CD8-positive, alpha-beta memory T cell (primary cell): ENCODE data around the gene BICD2. TPM values are rescaled to one million over a fixed set of nuclear protein-coding genes. Genes with fewer than 3 reads are reported as not detected.
"Not testable (repeated sequence)": the region's sequence is repeated elsewhere in the genome, so short reads cannot be mapped to it uniquely, and the experiment has no call there.

ENCODE experiments used
- CTCF ChIA-PET: fragments of 350-600 bp; sonication (Branson Sonifier 250); formaldehyde crosslinking; loops from one replicate; lab custom pipeline; 2021; ENCODE audit warnings: antibody characterized with exemption; lab: Charles Lee
- POLR2A ChIA-PET: fragments of 350-600 bp; sonication (Branson Sonifier 250); formaldehyde crosslinking; loops from one replicate; lab custom pipeline; 2021; ENCODE audit warnings: antibody characterized with exemption; lab: Charles Lee
- DNase-seq, 5 donors: peaks; one replicate each; pipeline versions ENCODE4 v3.0.0 to v3.0.0-alpha.2; 2020 to 2022; ENCODE audit warnings: mixed read lengths in 1 of 5
- H3K27ac ChIP-seq: one replicate; pipeline ENCODE4 v1.7.0; 2013; ENCODE audit warnings: low read depth, mild to moderate bottlenecking, low read length, moderate library complexity
- H3K27me3 ChIP-seq: 2 replicates; pipeline ENCODE4 v1.7.0; 2013; ENCODE audit warnings: low read length, mild to moderate bottlenecking; ENCODE audit not compliant: insufficient read depth, poor library complexity, severe bottlenecking
- H3K36me3 ChIP-seq: 2 replicates; pipeline ENCODE4 v1.7.0; 2013; ENCODE audit warnings: mild to moderate bottlenecking, low read length, moderate library complexity; ENCODE audit not compliant: insufficient read depth
- H3K4me1 ChIP-seq: 2 replicates; pipeline ENCODE4 v1.7.0; 2013; ENCODE audit warnings: mild to moderate bottlenecking, low read length, moderate library complexity; ENCODE audit not compliant: insufficient read depth
- H3K4me3 ChIP-seq: 2 replicates; pipeline ENCODE4 v1.7.0; 2013; ENCODE audit warnings: mild to moderate bottlenecking, low read length
- H3K9me3 ChIP-seq: 2 replicates; pipeline ENCODE4 v1.7.0; 2013; ENCODE audit warnings: mild to moderate bottlenecking, low read length
- H3K27ac Mint-ChIP-seq, 8 donors: one replicate each; pipeline ENCODE4 v1.8.0; 2020 to 2021; ENCODE audit warnings: mixed read lengths in 8 of 8, mild to moderate bottlenecking in 6 of 8, inconsistent platforms in 3 of 8, moderate library complexity in 3 of 8
- H3K27me3 Mint-ChIP-seq, 2 donors: one replicate each; pipeline ENCODE4 v1.8.0; 2020 to 2021; ENCODE audit warnings: mixed read lengths in 2 of 2, mild to moderate bottlenecking in 1 of 2, moderate library complexity in 1 of 2
- H3K36me3 Mint-ChIP-seq, 3 donors: one replicate each; pipeline ENCODE4 v1.8.0; 2020 to 2021; ENCODE audit warnings: mixed read lengths in 3 of 3, inconsistent platforms in 1 of 3, mild to moderate bottlenecking in 1 of 3
- H3K4me1 Mint-ChIP-seq, 3 donors: one replicate each; pipeline ENCODE4 v1.8.0; 2020 to 2021; ENCODE audit warnings: mixed read lengths in 3 of 3, inconsistent platforms in 1 of 3, mild to moderate bottlenecking in 1 of 3
- H3K4me3 Mint-ChIP-seq, 7 donors: one replicate each; pipeline ENCODE4 v1.8.0; 2020 to 2021; ENCODE audit warnings: mixed read lengths in 7 of 7, mild to moderate bottlenecking in 6 of 7, moderate library complexity in 4 of 7, inconsistent platforms in 2 of 7
- H3K9me3 Mint-ChIP-seq, 5 donors: one replicate each; pipeline ENCODE4 v1.8.0; 2020 to 2022; ENCODE audit warnings: mixed read lengths in 5 of 5, mild to moderate bottlenecking in 3 of 5, moderate library complexity in 2 of 5, inconsistent platforms in 1 of 5
- polyA plus RNA-seq: library from polyadenylated mRNA; unstranded; fragments of 300-500 nt; fragmentation: Illumina TruSeq; gene quantifications from one replicate; pipeline ENCODE4 v1.2.3, GENCODE V29; 2021
- total RNA-seq, 2 experiments: library from RNA; stranded (reverse); gene quantifications; one replicate each; pipeline ENCODE4 v1.2.3, GENCODE V29; 2021

BICD2 gene
- total and polyA plus RNA-seq, 3 experiments from 2014 or later, result 18.6 to 27.1 (median 26.7) TPM

- H3K4me3 Mint-ChIP-seq, result no peak overlapping the region
Measured at GRCh38 chr9:92769286-92769685, 4.7 kb upstream of the BICD2 start.

GRCh38 chr9:92768816-92769215 lies 4.2 kb upstream of the BICD2 start:
- POLR2A ChIA-PET, H3K9me3 Mint-ChIP-seq, H3K9me3 ChIP-seq, H3K36me3 Mint-ChIP-seq, H3K4me3 ChIP-seq, DNase-seq, H3K4me3 Mint-ChIP-seq, H3K27ac ChIP-seq, H3K27me3 Mint-ChIP-seq, H3K36me3 ChIP-seq, H3K27me3 ChIP-seq: not testable (repeated sequence)
- peak overlapping the region in 1 of 8 donors; percentile 58 for H3K27ac Mint-ChIP-seq
- peaks cover 19% of the 10 kb centered on the region for H3K4me1 ChIP-seq
- CTCF ChIA-PET, result interaction anchor here (1.0 kb wide), 1 partner anchor 628 kb away, joined by 3 read pairs; no protein-coding TSS in a partner anchor
- peaks cover 10 to 29% (median 13%) of the 10 kb centered on the region in 3 donors for H3K4me1 Mint-ChIP-seq

More at GRCh38 chr9:92769286-92769685, 4.7 kb upstream of the BICD2 start:
- peaks cover 0 to 1% of the 10 kb centered on the region in 2 donors for H3K27me3 Mint-ChIP-seq
- Histone ChIP-seq H3K4me3 (no peak overlapping the region), H3K4me1 (peaks cover 19% of the 10 kb centered on the region), H3K27ac (no peak overlapping the region), H3K27me3 (no peaks in the 10 kb centered on the region), H3K36me3 (no peaks in the 10 kb centered on the region), H3K9me3 (no peaks in the 10 kb centered on the region)
- no peaks in the 10 kb centered on the region for H3K9me3 Mint-ChIP-seq
- H3K36me3 Mint-ChIP-seq, result peaks cover 0 to 5% (median 0%) of the 10 kb centered on the region in 3 donors
- DNase-seq, result no peak
- peak overlapping the region in 1 of 8 donors; percentile 41 for H3K27ac Mint-ChIP-seq
- CTCF ChIA-PET, result no interaction called here
- POLR2A ChIA-PET, result no interaction called here
- peaks cover 10 to 29% (median 13%) of the 10 kb centered on the region in 3 donors for H3K4me1 Mint-ChIP-seq

GRCh38 chr9:92767066-92768054 lies 2.7 kb upstream of the BICD2 start:
- no peak for DNase-seq
- Histone ChIP-seq H3K27ac (no peak overlapping the region), H3K4me3 (no peak overlapping the region), H3K9me3 (no peaks in the 10 kb centered on the region), H3K27me3 (no peaks in the 10 kb centered on the region), H3K36me3 (no peaks in the 10 kb centered on the region), H3K4me1 (peaks cover 34% of the 10 kb centered on the region)
- ChIA-PET POLR2A (no interaction called here), CTCF (interaction anchor here (1.0 kb wide), 1 partner anchor 627 kb away, joined by 3 read pairs; no protein-coding TSS in a partner anchor)
- Mint-ChIP-seq H3K27me3 (no peaks in the 10 kb centered on the region), H3K27ac (peak overlapping the region in 6 of 8 donors; percentile 4 to 92 (median 48)), H3K9me3 (no peaks in the 10 kb centered on the region), H3K4me3 (peak overlapping the region in 6 of 7 donors; percentile 1 to 83 (median 18)), H3K36me3 (peaks cover 0 to 5% (median 0%) of the 10 kb centered on the region in 3 donors), H3K4me1 (peaks cover 25 to 44% (median 26%) of the 10 kb centered on the region in 3 donors)

GRCh38 chr9:92764988-92765936 lies 629 bp upstream of the BICD2 start:
- Mint-ChIP-seq H3K9me3 (no peaks in the 10 kb centered on the region), H3K36me3 (peaks cover 0 to 5% (median 0%) of the 10 kb centered on the region in 3 donors), H3K4me3 (peak overlapping the region; percentile 83 to 95 (median 91)), H3K27ac (peak overlapping the region; percentile 92 to 99 (median 98)), H3K27me3 (no peaks in the 10 kb centered on the region), H3K4me1 (peaks cover 43 to 59% (median 46%) of the 10 kb centered on the region in 3 donors)
- POLR2A ChIA-PET, result interaction anchor here (1.8 kb wide), 1 partner anchor 95 kb away, joined by 15 read pairs; the partner anchor contains the start of gene IPPK
- peak overlapping the region; percentile 81 for H3K4me3 ChIP-seq
- H3K27me3 ChIP-seq, result no peaks in the 10 kb centered on the region
- peak; percentile 95 to 99 (median 98) for DNase-seq
- CTCF ChIA-PET, result interaction anchor here (0.6 to 1.9 kb wide), 10 partner anchors 10 to 627 kb away, joined by 3 to 7 read pairs (median 3); no protein-coding TSS in a partner anchor
- peaks cover 37% of the 10 kb centered on the region for H3K4me1 ChIP-seq
- no peaks in the 10 kb centered on the region for H3K9me3 ChIP-seq
- no peaks in the 10 kb centered on the region for H3K36me3 ChIP-seq
- H3K27ac ChIP-seq, result peak overlapping the region; percentile 99

GRCh38 chr9:92763721-92764380 lies 782 bp downstream of the BICD2 start:
- Mint-ChIP-seq H3K36me3 (peaks cover 0 to 5% (median 0%) of the 10 kb centered on the region in 3 donors), H3K4me1 (peaks cover 45 to 65% (median 55%) of the 10 kb centered on the region in 3 donors), H3K27me3 (no peaks in the 10 kb centered on the region), H3K9me3 (no peaks in the 10 kb centered on the region), H3K27ac (peak overlapping the region; percentile 60 to 96 (median 88)), H3K4me3 (peak overlapping the region; percentile 89 to 98 (median 94))
- peak overlapping the region; percentile 76 for H3K4me3 ChIP-seq
- peaks cover 35% of the 10 kb centered on the region for H3K4me1 ChIP-seq
- peak overlapping the region; percentile 61 for H3K27ac ChIP-seq
- no peaks in the 10 kb centered on the region for H3K36me3 ChIP-seq
- ChIA-PET POLR2A (interaction anchor here (0.7 to 1.8 kb wide), 2 partner anchors 46 to 94 kb away, joined by 3 to 15 read pairs; partner anchors contain the start of gene IPPK), CTCF (interaction anchor here (0.9 to 1.9 kb wide), 4 partner anchors 12 to 239 kb away, joined by 3 to 7 read pairs (median 4); no protein-coding TSS in a partner anchor)
- DNase-seq, result peak in 4 of 5 donors; percentile 18 to 66 (median 42)
- H3K9me3 ChIP-seq, result no peaks in the 10 kb centered on the region
- no peaks in the 10 kb centered on the region for H3K27me3 ChIP-seq

GRCh38 chr9:92762781-92763708 lies 1.6 kb downstream of the BICD2 start:
- H3K4me3 Mint-ChIP-seq, result peak overlapping the region; percentile 89 to 98 (median 94)
- no peaks in the 10 kb centered on the region for H3K27me3 ChIP-seq
- peak overlapping the region; percentile 60 to 96 (median 88) for H3K27ac Mint-ChIP-seq
- no peaks in the 10 kb centered on the region for H3K9me3 ChIP-seq
- no peak for DNase-seq
- POLR2A ChIA-PET, result no interaction called here
- peaks cover 35% of the 10 kb centered on the region for H3K4me1 ChIP-seq
- H3K4me3 ChIP-seq, result peak overlapping the region; percentile 76
- H3K36me3 ChIP-seq, result no peaks in the 10 kb centered on the region
- H3K27ac ChIP-seq, result peak overlapping the region; percentile 61
- peaks cover 45 to 68% (median 56%) of the 10 kb centered on the region in 3 donors for H3K4me1 Mint-ChIP-seq
- H3K36me3 Mint-ChIP-seq, result peaks cover 0 to 5% (median 0%) of the 10 kb centered on the region in 3 donors
- no peaks in the 10 kb centered on the region for H3K27me3 Mint-ChIP-seq
- CTCF ChIA-PET, result interaction anchor here (1.2 kb wide), 1 partner anchor 240 kb away, joined by 3 read pairs; no protein-coding TSS in a partner anchor
- H3K9me3 Mint-ChIP-seq, result no peaks in the 10 kb centered on the region
